MCF 10A (cell line): ENCODE data around the gene SPN. TPM values are rescaled to one million over a fixed set of nuclear protein-coding genes. Genes with fewer than 3 reads are reported as not detected.

Experiments used
- BruUV-seq: library from RNA; stranded (reverse); fragments of 400-500 nt; replicated peaks from 2 replicates; lab custom pipeline; 2021; lab: Mats Ljungman, UMichigan
- CTCF ChIA-PET: fragments of 300-600 bp; sonication (Branson Sonifier 250); formaldehyde crosslinking; extraction: SDS; loops from one replicate; lab custom pipeline; 2021; ENCODE audit warnings: antibody characterized with exemption, inconsistent platforms; lab: Yijun Ruan, JAX
- POLR2A ChIA-PET: fragments of 300-600, 350-650 bp; sonication (Branson Sonifier 250); formaldehyde crosslinking; extraction: SDS; loops from one replicate; lab custom pipeline; 2020; ENCODE audit warnings: antibody characterized with exemption, inconsistent platforms; lab: Yijun Ruan, JAX
- DNase-seq: peaks from one replicate; pipeline ENCODE4 v3.0.0-alpha.2; 2018; ENCODE audit not compliant: unreplicated experiment
- H3K27ac Mint-ChIP-seq: one replicate; pipeline ENCODE4 v1.8.0; 2022; ENCODE audit warnings: mild to moderate bottlenecking, low read depth, mixed read lengths; ENCODE audit not compliant: unreplicated experiment
- H3K27me3 Mint-ChIP-seq: one replicate; pipeline ENCODE4 v1.8.0; 2022; ENCODE audit warnings: mixed read lengths; ENCODE audit not compliant: insufficient read depth, unreplicated experiment
- H3K36me3 Mint-ChIP-seq: one replicate; pipeline ENCODE4 v1.8.0; 2022; ENCODE audit warnings: mild to moderate bottlenecking, moderate library complexity, mixed read lengths; ENCODE audit not compliant: insufficient read depth, unreplicated experiment
- H3K4me1 Mint-ChIP-seq: one replicate; pipeline ENCODE4 v1.8.0; 2022; ENCODE audit warnings: mixed read lengths; ENCODE audit not compliant: insufficient read depth, unreplicated experiment
- H3K4me3 Mint-ChIP-seq: one replicate; pipeline ENCODE4 v1.8.0; 2022; ENCODE audit warnings: mild to moderate bottlenecking, moderate library complexity, mixed read lengths; ENCODE audit not compliant: unreplicated experiment
- H3K9me3 Mint-ChIP-seq: one replicate; pipeline ENCODE4 v1.8.0; 2022; ENCODE audit warnings: mixed read lengths; ENCODE audit not compliant: unreplicated experiment
- intact Hi-C: fragments of 100-400 bp; cut with micrococcal nuclease; formaldehyde crosslinking; loops from 2 replicates; pipeline ENCODE4 v1.14.1; 2022
- total RNA-seq: library from RNA; stranded (reverse); gene quantifications from 2 replicates; pipeline ENCODE4 v1.2.3, GENCODE V29; 2022
- TF ChIP-seq, protein P1 (sequence below): fragments of 200-600 bp; IDR thresholded peaks from one replicate; pipeline ENCODE4 v1.8.0; 2022; ENCODE audit warnings: antibody characterized with exemption, mild to moderate bottlenecking; ENCODE audit not compliant: unreplicated experiment

SPN gene
- total RNA-seq, 1 experiment from 2014 or later = not detected

DNA sequence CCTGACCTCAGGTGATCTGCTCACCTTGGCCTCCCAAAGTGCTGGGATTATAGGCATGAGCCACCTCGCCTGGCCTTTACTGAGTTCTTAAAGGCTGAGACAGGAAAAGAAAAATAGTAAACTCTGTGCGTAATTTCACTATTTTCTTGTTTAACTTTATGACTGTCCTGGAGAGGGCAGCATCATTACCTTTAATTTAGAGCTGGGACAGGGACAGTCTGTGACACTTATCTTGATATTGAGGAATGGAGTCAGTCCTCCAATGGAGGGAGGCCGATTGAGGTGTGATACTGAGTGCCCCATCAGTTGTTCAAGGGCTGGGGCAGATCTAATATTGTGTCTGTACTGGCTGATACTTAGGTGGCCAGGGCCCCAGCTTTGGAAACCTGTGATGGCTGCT, 21.5 kb upstream of the SPN start:
- ChIA-PET POLR2A (interaction anchor here (0.6 to 0.7 kb wide), 2 partner anchors 9 to 16 kb away, joined by 3 read pairs; no protein-coding TSS in a partner anchor), CTCF (no interaction called here)
- no peak overlapping the region for H3K27ac Mint-ChIP-seq

DNA sequence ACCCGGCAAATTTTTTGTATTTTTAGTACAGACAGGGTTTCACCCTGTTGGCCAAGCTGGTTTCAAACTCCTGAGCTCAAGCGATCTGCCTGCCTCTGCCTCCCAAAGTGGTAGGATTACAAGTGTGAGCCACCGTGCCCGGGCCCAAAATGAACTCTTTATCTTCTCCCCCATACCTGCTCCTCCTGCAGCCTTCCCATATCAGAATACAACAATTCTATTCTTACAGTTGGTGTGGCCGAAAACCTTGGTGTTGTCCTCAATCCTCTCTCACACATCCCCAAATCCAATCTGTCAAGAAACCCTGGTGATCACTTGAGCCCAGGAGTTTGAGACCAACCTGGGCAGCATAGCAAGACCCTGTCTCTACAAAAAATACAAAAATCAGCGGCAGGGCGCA, 19.5 kb upstream of the SPN start:
- DNase-seq = no peak
- ChIA-PET CTCF (no interaction called here), POLR2A (no interaction called here)
- no TSS peak for BruUV-seq
- Mint-ChIP-seq H3K27ac (no peak overlapping the region), H3K4me1 (no peaks in the 10 kb centered on the region), H3K36me3 (no peaks in the 10 kb centered on the region), H3K27me3 (no peaks in the 10 kb centered on the region), H3K4me3 (no peak overlapping the region), H3K9me3 (no peaks in the 10 kb centered on the region)
- intact Hi-C loops = no loop called here
- TF ChIP-seq, protein P1, sequence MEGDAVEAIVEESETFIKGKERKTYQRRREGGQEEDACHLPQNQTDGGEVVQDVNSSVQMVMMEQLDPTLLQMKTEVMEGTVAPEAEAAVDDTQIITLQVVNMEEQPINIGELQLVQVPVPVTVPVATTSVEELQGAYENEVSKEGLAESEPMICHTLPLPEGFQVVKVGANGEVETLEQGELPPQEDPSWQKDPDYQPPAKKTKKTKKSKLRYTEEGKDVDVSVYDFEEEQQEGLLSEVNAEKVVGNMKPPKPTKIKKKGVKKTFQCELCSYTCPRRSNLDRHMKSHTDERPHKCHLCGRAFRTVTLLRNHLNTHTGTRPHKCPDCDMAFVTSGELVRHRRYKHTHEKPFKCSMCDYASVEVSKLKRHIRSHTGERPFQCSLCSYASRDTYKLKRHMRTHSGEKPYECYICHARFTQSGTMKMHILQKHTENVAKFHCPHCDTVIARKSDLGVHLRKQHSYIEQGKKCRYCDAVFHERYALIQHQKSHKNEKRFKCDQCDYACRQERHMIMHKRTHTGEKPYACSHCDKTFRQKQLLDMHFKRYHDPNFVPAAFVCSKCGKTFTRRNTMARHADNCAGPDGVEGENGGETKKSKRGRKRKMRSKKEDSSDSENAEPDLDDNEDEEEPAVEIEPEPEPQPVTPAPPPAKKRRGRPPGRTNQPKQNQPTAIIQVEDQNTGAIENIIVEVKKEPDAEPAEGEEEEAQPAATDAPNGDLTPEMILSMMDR = no peak

More for the DNA sequence above, 21.5 kb upstream of the SPN start:
- TF ChIP-seq, protein P1 = no peak
- BruUV-seq = no TSS peak
- intact Hi-C loops = no loop called here
- no peaks in the 10 kb centered on the region for H3K36me3 Mint-ChIP-seq
- H3K27me3 Mint-ChIP-seq = no peaks in the 10 kb centered on the region
- no peak overlapping the region for H3K4me3 Mint-ChIP-seq
- H3K4me1 Mint-ChIP-seq = no peaks in the 10 kb centered on the region
- no peak for DNase-seq
- H3K9me3 Mint-ChIP-seq = no peaks in the 10 kb centered on the region

DNA sequence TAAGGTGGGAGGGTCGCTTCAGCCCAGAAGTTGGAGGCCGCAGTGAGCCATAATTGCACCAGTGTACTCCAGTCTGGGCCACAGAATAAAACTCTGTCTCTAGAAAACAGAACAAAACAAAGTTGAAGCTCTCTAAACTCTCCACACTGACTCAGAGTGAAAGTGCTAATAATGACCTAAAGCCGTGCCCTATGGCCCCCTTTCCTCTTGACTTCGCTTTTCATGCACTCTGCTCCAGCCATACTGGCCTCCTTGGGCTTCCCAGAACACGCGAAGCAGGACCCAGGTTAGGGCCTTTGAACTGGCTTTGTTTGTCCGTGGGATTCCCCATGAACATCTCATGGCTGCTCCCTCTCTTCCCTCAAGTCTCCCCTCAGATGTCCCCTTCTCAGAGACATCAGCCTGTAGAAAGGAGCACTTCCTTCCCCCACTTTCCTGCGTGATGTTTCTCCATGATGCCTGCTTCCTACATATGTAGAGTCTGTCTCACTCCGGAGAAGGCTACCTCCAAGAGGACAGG, 18.6 kb upstream of the SPN start:
- Mint-ChIP-seq H3K27ac (no peak overlapping the region), H3K36me3 (no peaks in the 10 kb centered on the region), H3K9me3 (no peaks in the 10 kb centered on the region), H3K4me3 (no peak overlapping the region), H3K27me3 (no peaks in the 10 kb centered on the region), H3K4me1 (no peaks in the 10 kb centered on the region)
- TF ChIP-seq, protein P1 = no peak
- no TSS peak for BruUV-seq
- no peak for DNase-seq
- intact Hi-C loops = no loop called here
- CTCF ChIA-PET = no interaction called here
- POLR2A ChIA-PET = interaction anchor here (0.6 kb wide), 1 partner anchor 299 kb away, joined by 3 read pairs; no protein-coding TSS in a partner anchor

DNA sequence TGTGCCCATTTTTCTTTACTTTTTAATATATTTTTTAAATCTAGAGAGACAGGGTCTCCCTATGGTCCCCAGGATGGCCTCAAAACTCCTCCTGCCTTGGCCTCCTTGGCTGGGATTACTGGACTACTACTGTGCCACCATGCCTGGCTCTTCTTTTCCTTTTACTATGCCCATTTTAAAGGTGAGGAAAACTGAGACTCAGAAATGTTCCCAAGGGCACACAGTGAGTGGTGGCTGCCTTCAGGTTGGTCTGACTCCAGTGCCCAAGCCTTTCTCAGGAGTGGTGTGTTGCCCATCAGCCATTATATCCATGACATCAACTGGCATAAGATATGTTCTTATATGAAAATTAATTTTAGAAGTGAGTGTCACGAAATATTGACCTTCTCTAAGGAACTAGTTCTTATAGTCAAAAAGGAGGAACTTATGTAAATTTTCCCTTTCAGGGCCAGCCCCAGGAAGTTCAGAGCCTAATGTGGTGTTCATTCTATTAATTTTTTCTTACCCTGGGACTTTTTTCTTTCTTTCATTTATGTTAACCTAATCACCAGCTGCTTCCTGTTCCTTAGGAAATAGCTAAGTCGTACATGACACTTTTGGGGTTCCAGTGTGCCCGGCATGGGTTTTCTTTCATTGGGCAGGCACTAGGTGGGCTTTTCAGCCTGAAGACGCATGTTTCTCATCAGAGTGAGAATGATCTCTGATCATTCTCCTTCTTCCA, 17.9 kb upstream of the SPN start:
- H3K27me3 Mint-ChIP-seq = no peaks in the 10 kb centered on the region
- POLR2A ChIA-PET = interaction anchor here (0.6 kb wide), 1 partner anchor 9 kb away, joined by 4 read pairs; no protein-coding TSS in a partner anchor
- CTCF ChIA-PET = no interaction called here
- no peak overlapping the region for H3K27ac Mint-ChIP-seq
- intact Hi-C loops = no loop called here
- no peaks in the 10 kb centered on the region for H3K9me3 Mint-ChIP-seq
- TF ChIP-seq, protein P1 = no peak
- no peaks in the 10 kb centered on the region for H3K4me1 Mint-ChIP-seq
- no peak for DNase-seq
- no TSS peak for BruUV-seq
- no peaks in the 10 kb centered on the region for H3K36me3 Mint-ChIP-seq
- no peak overlapping the region for H3K4me3 Mint-ChIP-seq
